K562 (cell line): ENCODE data around the gene TMEM129. TPM values are rescaled to one million over a fixed set of nuclear protein-coding genes. Genes with fewer than 3 reads are reported as not detected.

Source experiments
- COPS2 ChIP-seq: fragments of 450-650 bp; conservative IDR thresholded peaks from 2 replicates; pipeline ENCODE4 v1.6.1; 2016; ENCODE audit warnings: mild to moderate bottlenecking, moderate library complexity
- DACH1 ChIP-seq: fragments of 450-650 bp; IDR thresholded peaks from 2 replicates; pipeline ENCODE4 v1.6.1; 2018; ENCODE audit not compliant: partially characterized antibody
- FOXM1 ChIP-seq, 2 experiments: fragments of 450-650 bp in 1 of 2; sonication (generic) in 1 of 2; formaldehyde crosslinking in 1 of 2; IDR thresholded peaks; 2 replicates each; pipeline versions ENCODE4 v1.6.1 to v1.9.0; 2017 to 2022; ENCODE audit warnings: low read depth in 2 of 2, mild to moderate bottlenecking in 2 of 2, missing genetic modification reagents in 1 of 2, moderate library complexity in 1 of 2
- GTF3C2 ChIP-seq: IDR thresholded peaks from 3 replicates; pipeline ENCODE4 v1.6.1; 2011; ENCODE audit warnings: borderline replicate concordance, mild to moderate bottlenecking, moderate library complexity; ENCODE audit not compliant: insufficient read length; ENCODE audit errors: extremely low read depth
- JUN ChIP-seq, 2 experiments: sonication (generic) in 1 of 2; formaldehyde crosslinking in 1 of 2; IDR thresholded peaks; 2 replicates each; pipeline versions ENCODE4 v1.6.1 to v1.8.0; 2012 to 2022; ENCODE audit warnings: borderline replicate concordance in 2 of 2, mild to moderate bottlenecking in 2 of 2, improper control_type of control experiment in 1 of 2, low read depth in 1 of 2, low read length in 1 of 2, missing genetic modification reagents in 1 of 2
- NFYB ChIP-seq: IDR thresholded peaks from 2 replicates; pipeline ENCODE4 v1.6.1; 2011; ENCODE audit warnings: mild to moderate bottlenecking, moderate library complexity; ENCODE audit not compliant: insufficient read length; ENCODE audit errors: extremely low read depth
- SMARCA5 ChIP-seq: fragments of 450-650 bp; IDR thresholded peaks from 2 replicates; pipeline ENCODE4 v1.6.1; 2016
- SRF ChIP-seq, 2 experiments: fragments of 250-450, 450-650 bp in 1 of 2; sonication (Bioruptor Pico) in 1 of 2; sonication (generic) in 1 of 2; formaldehyde crosslinking; IDR thresholded peaks; 2 replicates each; pipeline versions ENCODE4 v1.5.0 to v1.5.1; 2020 to 2022; ENCODE audit warnings: mild to moderate bottlenecking in 1 of 2, missing genetic modification reagents in 1 of 2
- SRSF1 ChIP-seq: fragments of 200-400 bp; formaldehyde crosslinking; IDR thresholded peaks from 2 replicates; pipeline ENCODE4 v1.6.1; 2017; ENCODE audit warnings: mild to moderate bottlenecking, low read depth, low read length, moderate library complexity
- TFE3 ChIP-seq: fragments of 450-650 bp; formaldehyde crosslinking; IDR thresholded peaks from 2 replicates; pipeline ENCODE4 v1.4.0; 2020; ENCODE audit warnings: mild to moderate bottlenecking, mixed read lengths
- ZBED1 ChIP-seq: IDR thresholded peaks from 2 replicates; pipeline ENCODE4 v1.6.1; 2014
- ZBTB2 ChIP-seq: fragments of 450-650 bp; IDR thresholded peaks from 2 replicates; pipeline ENCODE4 v1.6.1; 2016; ENCODE audit warnings: antibody characterized with exemption
- ZBTB43 ChIP-seq: sonication (generic); formaldehyde crosslinking; IDR thresholded peaks from 2 replicates; pipeline ENCODE4 v1.8.0; 2023; ENCODE audit warnings: mild to moderate bottlenecking, missing genetic modification reagents
- ZNF277 ChIP-seq: fragments of 250-450 bp; sonication (Bioruptor Pico); IDR thresholded peaks from 2 replicates; pipeline ENCODE4 v1.8.0; 2022; ENCODE audit warnings: inconsistent platforms, mild to moderate bottlenecking, moderate library complexity, borderline replicate concordance
- polyA plus RNA-seq, 8 experiments: library from polyadenylated mRNA; depleted of rRNA in 4 of 8; stranded (reverse) in 5 of 8; unstranded in 3 of 8; fragments of >200 nt; fragmentation: Nextera tagmentation in 2 of 8; fragmentation: Illumina TruSeq in 1 of 8; extraction: Ambion mirVana in 2 of 8; extraction: Trizol in 1 of 8; gene quantifications; 2 replicates each; pipeline versions ENCODE4 v1.2.1 to v1.2.3, GENCODE V29; 2011 to 2014; ENCODE audit warnings: inconsistent platforms in 1 of 8, missing spikeins in 1 of 8
- total RNA-seq, 7 experiments: library from RNA; depleted of rRNA in 6 of 7; stranded (reverse); fragments of >200 nt in 6 of 7; fragmentation: Illumina TruSeq in 2 of 7; extraction: Trizol in 2 of 7; gene quantifications; 2 replicates each; pipeline versions ENCODE4 v1.2.1 to v1.2.3, GENCODE V29; 2011 to 2021; ENCODE audit warnings: low replicate concordance in 1 of 7

The TMEM129 gene
- total and polyA plus RNA-seq, 9 of the 15 experiments (the other 6 are each of a cell fraction or from before 2014, with no cell fraction given), result 0.34 to 47.2 (median 18.8) TPM

DNA sequence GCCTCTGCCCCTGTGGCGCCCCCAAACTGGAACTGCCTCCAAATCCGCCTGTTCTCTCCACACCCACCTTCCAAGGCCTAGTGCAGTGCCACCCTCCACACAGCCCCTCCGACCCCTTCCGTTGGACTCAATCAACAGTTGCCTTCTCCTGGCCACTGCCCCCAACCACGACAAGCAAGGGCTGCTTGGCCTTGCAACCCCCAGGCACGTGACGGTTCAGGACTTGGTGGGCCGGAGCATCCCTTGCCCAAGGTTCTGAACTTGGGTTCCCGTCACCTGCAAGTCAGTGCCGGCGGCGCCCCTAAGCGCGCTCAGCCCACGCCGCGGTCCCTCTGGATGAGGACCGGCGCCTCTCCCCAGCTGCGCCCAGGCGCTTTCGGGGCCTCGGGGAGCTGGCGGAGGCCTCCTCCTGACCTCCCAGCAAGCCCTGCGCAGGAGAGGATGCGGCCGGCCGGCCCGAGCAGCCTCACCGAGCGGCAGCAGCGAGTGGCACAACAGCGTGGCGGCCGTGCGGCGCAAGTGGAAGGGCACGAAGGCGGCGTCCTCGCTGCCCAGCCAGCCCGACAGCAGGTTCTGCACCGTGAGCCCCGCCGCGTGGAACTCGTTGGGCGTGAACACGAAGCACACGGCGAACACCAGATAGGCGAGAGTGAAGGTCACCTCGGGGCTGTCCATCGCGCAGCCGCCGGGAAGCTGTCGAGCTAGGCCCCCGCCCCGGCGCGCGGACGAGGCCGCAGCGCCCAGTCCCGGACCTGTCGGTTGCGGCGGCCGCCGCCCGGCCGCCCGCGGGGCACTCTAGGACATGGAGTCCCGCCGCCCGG is 750 bp downstream of the TMEM129 start (continued):
- TF ChIP-seq SRSF1 (no peak), ZNF277 (CRISPR knock-in tag) (no peak), ZBTB43 (CRISPR knock-in tag) (peak; percentile 84), ZBTB2 (peak; percentile 14; the same call in 1 of the 2 replicates), FOXM1 (IDR thresholded peaks at IDR 0.05; ENCODE audit: low read depth) (no peak), FOXM1 (CRISPR knock-in tag; IDR thresholded peaks at IDR 0.05; ENCODE audit: low read depth) (0 out of 2 replicates have a peak, but pooled peaks have one; percentile 39), SMARCA5 (no peak), COPS2 (no peak), NFYB (no peak), SRF (CRISPR knock-in tag; IDR thresholded peaks at IDR 0.05) (peak in 1 of 2 experiments; percentile 73; a peak in 1 of 4 replicates), JUN (IDR thresholded peaks at IDR 0.05; ENCODE audit: borderline replicate concordance, low read depth, low read length) (no peak), JUN (CRISPR knock-in tag; IDR thresholded peaks at IDR 0.05; ENCODE audit: borderline replicate concordance) (peak; percentile 22; the same call in 1 of the 2 replicates), ZBED1 (0 out of 2 replicates have a peak, but pooled peaks have one; percentile 17), DACH1 (no peak), TFE3 (CRISPR knock-in tag) (peak; percentile 20; the same call in 1 of the 2 replicates), GTF3C2 (no peak)
